HL-60/S4 treated with retinoic acid at 250 ng/mL for 4 days and 3 days (cell line): ENCODE data around the gene PRKCE.
"Not testable (repeated sequence)": the region's sequence is repeated elsewhere in the genome, so short reads cannot be mapped to it uniquely, and the experiment has no call there.

ENCODE experiments used
- in situ Hi-C: fragments of 300-500 bp; cut with MboI; formaldehyde crosslinking; loops from 2 replicates; pipeline ENCODE4 v1.7.0; 2022; ENCODE audit warnings: low sequenced_read_pairs

PRKCE gene

DNA sequence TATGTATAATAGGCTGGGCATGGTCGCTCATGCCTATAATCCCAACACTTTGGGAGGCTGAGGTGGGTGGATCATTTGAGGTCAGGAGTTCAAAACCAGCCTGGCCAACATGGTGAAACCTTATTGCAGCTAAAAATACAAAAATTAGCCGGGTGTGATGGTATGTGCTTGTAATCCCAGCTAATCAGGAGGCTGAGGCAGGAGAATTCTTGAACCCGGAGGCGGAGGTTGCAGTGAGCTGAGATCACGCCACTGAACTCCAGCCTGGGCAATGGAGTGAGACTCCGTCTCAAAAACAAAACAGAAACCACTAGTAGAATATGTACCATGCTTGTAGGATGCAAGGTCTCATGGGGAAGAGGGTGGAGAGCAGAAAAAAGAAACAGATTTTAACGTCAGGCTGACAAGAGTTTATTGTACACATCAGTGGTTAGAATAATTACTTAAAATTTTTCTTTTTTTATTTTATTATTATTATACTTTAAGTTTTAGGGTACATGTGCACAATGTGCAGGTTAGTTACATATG, 44.1 kb downstream of the PRKCE start:
- in situ Hi-C loops, result not testable (repeated sequence)

DNA sequence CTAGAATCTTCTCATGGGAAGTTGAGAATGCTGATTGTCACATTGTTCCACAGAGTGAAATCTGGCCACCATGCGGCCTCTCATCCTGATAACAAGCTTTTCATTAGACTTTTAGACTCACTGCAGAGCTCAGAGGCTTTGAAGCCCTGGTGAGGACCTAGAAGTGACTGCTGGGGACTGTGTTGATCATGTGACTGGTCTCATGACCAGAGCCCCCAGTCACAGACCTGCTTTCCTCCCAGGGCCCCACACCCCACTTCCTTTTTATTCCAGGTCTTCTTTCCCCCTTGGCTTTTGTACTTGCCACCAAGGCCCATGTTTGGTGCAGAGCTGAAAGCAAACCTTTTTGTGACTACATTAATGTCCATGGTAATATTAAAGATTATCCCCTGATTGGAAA, 45.2 kb downstream of the PRKCE start:
- in situ Hi-C loops, result no loop called here

DNA sequence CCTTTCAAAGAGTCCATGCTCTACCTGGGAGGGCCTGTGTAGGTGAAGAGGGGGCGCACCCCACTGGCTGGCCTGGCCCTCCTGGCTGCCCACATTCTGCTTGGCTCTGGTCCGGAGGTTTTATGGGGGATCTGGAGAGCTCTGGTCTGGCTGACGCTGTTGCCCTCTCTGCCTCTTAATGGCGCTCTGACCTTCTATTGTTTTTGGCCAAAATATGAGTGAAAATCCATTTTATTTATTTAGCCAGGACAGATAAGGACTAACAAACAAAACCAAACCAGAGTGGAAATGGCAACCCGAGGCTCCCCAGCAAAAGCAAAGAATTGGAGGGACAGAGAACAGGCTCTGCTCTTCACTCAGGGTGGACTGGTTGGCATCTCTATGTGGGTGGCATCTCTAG, 45.7 kb downstream of the PRKCE start:
- in situ Hi-C loops, result no loop called here

DNA sequence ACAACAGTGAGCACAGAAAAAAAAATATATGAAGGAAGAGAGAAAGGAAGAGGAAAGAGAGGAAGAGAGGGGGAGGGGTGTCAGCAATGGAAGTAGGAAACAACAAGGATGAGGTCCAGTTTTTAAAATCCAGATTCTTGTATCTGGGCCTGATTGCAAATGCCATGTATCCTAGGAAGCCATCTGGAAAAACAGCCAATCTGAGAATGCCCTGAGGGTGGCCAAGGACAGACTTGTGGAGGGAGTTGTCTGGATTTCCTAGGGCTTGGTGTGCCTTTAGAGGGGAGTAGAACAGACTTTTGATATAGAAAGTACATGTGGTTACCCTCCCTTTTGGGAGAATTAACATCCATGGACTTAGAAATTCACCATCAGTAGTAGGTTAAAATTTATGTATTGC, 47.1 kb downstream of the PRKCE start:
- in situ Hi-C loops, result no loop called here

DNA sequence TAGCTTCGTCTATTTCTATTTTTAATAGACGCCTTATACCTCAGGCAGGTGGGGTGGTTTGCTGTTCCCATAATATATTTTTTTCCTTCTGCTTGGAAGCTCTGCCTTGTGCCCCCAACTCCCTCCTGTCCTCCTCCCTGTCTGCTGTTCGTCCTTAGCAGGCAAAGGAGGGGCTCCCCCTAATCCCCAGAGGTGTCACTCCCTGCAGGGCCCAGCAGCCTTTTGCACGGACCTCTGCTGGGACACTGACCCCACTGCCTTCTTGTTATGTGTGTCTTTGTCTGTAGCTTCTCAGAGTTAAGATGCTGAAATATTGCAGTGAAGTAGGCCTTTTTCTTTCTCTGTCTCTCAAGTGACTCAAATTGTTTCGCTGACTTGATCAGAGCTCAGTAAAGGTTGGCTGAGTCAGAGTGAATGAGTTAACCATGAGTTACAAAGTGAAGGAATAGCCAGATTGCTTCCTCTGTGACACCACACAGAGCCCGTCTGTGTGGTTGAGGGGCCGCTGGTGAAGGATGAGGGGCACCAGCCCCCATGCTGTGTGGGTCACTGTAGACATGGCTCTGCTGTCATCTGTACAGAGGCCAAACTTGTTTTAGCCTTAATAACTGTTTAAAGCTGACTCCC, 47.7 kb downstream of the PRKCE start:
- in situ Hi-C loops, result no loop called here

DNA sequence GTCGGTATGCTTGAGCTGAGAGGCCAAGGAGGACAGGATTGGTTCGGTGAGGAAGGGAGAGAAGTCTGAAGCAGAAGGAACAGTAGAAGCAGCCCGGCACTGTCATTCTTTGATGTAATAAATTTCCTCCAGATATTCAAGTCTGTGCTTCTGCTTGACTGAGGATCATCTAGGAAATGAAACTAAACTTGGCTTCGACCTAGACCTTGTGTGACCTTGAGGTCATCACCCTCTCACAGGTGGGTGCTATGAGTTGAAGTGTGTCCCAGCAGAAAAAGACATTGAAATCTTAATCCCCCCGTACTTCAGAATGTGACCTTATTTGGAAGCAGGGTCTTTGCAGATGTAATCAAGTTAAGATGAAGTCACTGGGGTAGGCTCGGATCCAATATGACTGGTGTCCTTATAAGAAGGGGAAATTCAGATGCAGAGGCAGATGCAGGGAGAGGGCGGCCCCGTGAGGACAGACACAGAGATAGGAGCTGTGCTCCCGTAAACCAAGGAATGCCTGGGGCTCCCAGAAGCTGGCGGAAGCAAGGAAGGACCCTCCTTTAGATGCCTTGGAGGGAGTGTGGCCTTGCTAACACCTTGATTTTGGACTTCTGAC, 49.0 kb downstream of the PRKCE start:
- in situ Hi-C loops, result no loop called here

DNA sequence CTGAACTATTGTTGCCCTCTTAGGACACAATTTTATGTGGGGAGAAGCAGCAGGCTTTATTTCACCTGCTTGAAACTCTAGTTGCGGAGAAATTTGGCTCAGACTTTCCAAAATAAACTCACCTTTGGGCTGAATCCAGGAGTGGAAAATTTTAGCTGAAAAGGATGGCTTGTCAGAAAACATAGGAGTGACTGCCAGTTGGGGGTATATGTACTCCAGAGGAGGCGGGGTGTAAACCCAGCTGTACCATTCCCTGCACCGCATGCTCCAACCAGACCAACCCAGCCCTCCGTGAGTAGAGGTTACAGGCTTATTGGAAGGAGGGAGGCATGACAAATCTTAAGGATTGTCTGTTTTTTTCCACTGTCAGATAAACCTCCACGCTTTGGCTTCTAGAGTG, 53.8 kb downstream of the PRKCE start:
- in situ Hi-C loops, result no loop called here

DNA sequence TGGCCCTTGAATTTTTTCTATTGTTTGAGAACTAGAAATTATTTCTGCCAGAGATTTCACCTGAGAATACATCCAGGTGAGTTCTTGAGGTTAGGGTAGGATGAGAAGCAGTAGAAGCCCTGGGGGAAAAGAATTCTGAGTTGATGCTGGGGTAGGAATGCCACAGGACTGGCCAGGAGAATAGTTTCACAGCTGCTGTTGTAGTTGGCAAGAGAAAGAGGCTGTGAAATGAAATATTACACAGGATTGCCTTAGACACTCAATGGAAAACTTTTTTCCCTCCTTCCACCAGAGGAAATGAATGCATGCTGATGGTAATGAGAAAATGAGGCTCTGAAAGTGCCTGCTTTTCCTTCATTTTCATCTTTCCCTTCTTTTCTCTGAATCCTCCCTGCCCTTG, 54.6 kb downstream of the PRKCE start:
- in situ Hi-C loops, result no loop called here

DNA sequence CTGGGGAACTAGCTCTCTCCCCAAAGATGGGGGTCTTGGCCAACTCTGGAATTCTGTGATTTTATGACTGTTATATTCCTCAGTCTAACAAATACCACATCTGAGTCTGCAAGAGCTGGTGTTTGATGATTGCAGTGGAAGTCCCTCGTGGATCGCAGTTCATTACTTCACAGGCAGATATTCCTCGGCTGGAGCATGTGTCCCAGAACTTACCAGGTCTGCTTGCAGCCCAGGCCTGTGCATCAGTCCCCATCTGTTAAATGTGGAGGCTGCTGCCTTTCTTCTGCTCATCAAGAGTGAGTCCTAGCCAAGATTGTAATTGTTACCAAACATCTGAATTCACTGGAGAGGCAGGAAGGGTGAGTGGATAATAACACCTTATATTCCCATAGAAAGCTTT, 55.5 kb downstream of the PRKCE start:
- in situ Hi-C loops, result no loop called here

DNA sequence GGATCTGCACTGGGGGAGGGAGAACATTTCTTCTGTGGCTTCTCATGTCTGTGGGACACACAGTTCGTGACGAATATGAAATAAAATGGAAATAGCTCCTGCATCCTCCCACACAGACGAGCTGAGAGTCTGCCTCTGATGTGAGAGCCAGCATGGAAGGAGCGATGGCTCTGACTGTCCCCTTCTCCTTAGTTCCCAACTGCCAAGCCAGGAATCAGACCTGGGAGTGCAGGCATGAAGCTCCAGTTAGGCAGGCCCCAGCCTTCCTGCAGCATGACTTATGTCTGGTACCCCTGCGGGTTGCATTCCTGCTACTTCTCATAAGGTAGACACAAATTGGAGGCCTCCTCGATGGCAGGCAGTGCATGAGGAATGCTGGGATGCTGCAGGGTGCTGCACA, 56.2 kb downstream of the PRKCE start:
- in situ Hi-C loops, result no loop called here

DNA sequence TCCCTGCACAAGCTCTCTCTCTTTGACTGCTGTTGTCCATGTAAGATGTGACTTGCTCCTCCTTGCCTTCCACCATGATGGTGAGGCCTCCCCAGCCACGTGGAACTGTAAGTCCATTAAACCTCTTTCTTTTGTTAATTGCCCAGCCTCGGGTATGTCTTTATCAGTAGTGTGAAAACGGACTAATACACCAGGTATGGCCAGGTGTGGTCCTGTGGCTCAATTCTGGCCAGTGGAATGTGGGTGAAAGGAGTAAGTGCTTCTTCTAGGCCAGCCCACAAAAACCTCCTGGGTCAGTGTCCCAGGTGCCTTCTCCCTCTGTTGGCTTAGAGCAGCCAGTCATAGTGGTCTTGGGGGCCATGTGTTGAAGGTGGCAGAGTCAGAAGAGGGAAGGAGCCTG, 57.0 kb downstream of the PRKCE start:
- in situ Hi-C loops, result no loop called here

DNA sequence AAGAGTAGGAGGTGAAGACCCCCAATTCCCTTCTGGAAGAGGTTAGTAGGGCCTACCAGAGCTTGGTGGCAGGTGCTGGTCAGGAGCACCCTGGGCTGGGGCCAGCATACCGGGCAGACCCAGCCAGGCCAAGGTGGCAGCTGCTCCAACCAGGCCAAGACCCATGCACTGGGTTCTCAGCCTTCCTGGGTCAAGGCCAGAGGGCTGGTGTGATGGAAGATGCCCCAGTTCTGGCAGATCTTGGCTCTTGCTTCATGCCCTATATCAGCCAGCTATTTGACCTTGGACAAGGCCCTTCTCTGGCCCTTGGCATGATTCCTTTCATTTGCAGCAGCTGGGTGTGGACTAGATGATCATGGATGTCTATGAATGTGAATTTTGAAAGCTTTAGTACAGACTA, 57.7 kb downstream of the PRKCE start:
- in situ Hi-C loops, result no loop called here

DNA sequence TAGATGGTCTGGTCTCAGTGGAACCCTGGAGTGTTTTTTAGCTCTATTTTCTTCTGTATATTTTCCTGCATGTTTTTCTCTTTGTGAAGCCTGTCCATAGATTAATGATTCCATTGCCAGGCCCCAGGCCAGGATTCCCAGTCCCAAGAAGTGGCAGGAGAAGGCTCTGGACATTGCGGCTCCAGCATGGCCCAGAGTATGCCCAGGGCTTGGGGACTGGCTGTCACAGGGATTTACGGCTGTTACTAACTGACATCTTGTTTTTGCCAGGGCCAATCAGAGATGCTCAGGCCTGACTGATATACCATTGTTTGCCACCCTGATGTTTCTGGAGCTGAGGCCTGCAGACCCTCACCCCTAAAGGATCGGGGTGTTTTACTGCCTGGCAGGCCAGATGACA, 59.0 kb downstream of the PRKCE start:
- in situ Hi-C loops, result no loop called here

DNA sequence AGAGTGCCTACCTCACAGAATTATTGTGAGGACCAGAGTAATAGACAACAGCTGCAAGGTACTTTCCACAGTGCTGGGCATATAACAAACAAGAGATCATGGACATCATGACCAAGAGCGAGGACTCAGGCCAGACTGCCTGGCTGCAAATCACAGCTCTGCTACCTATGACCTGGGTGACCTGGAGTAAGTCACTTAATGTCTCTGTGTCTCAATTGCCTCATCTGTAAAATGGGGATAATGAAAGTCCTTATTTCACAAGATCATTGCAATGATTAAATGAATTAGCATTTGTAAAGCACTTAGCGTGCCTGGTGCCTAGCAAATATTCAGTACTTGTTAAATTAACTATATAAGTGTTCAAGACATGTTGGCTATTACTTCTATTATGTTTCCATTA, 59.7 kb downstream of the PRKCE start:
- in situ Hi-C loops, result no loop called here

DNA sequence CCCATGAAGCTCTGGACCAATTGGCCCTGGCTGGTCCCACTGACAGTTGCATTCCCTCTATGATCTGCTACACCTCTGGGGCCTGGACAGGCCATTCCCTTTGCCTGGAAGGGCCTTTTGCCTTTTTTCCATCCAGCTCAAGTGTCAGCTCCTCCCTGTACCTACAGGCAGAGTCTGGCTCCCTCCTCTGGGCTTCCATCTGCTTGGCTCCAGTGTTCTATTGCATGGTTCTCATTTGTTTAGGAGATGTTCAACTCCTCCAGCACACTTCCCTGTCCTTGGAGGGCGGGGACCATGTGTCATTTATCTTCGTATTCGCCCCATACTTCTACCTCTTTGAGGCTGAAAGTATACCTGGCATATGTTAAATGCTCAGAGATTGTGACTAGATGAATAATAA, 61.1 kb downstream of the PRKCE start:
- in situ Hi-C loops, result no loop called here

DNA sequence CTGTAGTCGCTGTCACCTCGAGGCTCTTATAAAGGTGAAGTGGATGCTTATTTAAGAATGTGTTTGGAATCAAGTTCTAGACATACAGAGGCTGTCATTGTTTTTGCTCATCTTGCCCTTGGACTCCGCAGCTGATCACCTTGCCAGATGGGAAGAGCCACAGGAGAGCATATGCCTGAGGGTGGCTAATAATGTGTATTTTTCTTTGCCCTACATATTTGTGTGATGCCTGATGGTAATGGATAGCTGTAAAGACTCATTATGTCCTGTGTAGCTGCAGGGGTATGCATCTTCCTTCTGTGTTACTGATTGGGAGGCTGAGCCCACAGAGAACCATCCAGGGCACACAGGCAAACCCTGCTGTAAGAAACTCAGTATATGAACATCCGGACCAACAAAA, 61.7 kb downstream of the PRKCE start:
- in situ Hi-C loops, result no loop called here

DNA sequence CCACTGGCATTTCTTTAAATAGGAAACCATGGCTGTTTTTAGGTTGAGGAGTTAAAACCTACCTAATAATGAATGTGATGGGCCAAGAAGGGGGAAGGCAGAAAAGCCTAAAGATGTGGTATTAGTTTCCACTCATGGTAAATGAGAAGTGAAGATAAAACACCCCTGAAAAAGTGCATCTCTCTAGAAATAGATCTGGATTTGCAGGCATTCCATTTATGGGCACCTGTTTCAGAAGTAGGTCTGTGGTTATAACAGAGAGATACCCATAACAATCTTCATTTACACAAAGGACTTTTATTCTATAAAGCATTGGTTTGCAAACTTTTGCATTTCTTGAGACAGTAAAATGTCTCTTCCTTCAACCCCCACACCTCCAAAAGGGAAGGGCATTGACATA, 62.1 kb downstream of the PRKCE start:
- in situ Hi-C loops, result no loop called here

DNA sequence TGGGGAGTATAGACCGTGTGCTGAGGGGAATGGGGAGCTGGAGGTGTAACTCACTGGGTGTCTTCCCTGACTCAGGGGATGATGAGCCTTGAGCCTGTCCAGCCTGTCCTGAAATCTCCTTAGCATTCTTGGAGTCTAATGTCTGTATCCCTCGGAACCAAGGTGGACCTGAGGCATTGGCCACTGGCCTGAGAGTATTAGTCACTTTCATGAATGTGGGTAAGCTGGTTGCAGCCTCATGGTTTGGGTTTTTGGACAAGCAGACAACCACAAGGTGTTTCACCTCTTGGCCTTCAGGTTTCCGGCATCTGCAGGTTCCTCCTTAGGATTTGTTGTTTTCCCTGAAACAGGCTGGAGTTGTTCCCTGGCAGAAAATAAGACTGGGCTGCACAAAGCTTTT, 63.2 kb downstream of the PRKCE start:
- in situ Hi-C loops, result no loop called here

DNA sequence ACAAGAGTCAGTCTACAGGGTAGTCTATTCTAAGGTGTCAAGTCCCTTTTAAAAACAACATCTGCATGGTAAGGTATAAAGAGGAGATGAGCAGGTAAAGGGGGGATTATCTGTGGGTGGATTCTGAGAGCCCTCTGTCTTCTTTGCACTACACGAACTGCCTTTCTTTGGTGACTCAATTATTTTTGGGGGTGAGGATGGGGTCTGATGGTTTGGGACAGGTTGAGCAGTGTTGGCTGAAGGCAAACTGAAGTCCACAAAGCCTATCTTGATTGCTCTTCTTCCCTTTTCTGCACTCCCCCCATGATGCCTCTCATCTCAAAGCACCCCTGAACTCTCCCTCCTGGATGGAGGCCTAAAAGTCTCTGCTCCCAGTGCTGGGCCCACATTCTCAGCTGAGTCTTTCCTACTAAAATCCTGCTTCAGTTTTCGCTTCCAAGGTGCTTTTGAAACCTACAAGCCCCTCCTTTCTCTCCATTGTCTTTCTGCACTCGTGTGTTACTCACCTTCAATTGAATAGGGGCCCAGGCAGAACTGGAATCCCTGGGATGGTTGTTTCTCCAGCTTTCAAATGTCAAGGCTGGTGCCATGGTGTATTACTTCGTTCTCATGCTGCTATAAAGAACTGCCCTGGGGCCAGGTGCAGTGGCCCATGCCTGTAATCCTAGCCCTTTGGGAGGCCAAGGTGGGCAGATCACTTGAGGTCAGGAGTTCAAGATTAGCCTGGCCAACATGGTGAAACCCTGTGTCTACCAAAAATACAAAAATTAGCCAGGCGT, 64.3 kb downstream of the PRKCE start:
- in situ Hi-C loops, result no loop called here

DNA sequence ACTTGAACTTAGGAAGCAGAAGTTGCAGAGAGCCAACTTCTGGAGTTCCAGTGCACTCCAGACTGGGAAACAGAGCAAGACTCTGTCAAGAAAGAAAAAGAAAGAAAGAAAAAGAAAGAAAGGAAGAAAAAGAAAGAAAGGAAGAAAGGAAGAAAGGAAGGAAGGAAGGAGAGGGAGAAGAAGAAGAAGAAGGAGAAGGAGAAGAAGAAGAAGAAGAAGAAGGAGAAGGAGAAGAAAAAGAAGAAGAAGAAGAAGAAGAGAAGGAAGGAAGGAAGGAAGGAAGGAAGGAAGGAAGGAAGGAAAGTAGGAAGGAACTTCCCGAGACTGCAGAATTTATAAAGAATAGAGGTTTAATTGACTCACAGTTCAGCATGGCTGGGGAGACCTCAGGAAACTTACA, 65.0 kb downstream of the PRKCE start:
- in situ Hi-C loops, result not testable (repeated sequence)

DNA sequence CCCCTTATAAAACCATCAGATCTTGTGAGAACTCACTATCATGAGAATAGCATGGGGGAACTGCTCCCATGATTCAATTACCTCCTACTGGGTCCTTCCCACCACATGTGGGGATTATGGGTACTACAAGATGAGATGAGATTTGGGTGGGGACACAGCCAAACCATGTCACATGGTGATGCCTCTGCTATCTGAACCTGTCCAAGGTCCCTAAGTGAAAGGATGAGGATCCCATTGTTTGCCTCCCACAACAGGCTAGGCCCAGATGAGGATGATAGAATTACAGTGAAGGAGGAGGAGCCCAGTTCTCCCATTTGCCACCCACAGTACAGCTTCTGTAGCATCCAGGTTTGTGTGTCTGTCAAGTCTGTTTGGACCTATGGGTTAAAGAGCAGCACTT, 65.4 kb downstream of the PRKCE start:
- in situ Hi-C loops, result no loop called here

DNA sequence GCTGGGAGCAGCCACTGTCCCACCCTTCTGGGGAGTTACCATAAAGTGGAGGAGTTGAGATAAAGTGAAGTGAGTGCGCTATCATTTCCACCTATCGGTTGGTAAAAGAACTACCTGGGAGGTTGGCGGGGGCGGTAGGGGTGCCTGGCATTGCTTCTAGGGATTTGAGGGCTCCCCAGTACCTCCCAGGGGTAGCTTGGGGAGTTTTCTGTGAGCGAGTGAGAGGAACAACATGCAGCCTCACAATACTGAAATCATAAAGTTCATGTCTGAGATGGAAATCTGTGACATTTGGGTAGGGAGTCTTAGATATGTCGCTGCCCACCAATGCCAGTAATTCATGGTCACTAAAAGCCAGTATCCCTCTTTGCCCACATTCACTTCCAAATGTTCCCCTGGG, 68.7 kb downstream of the PRKCE start:
- in situ Hi-C loops, result no loop called here
